ENCODE results near the gene ZCCHC9.

DNA sequence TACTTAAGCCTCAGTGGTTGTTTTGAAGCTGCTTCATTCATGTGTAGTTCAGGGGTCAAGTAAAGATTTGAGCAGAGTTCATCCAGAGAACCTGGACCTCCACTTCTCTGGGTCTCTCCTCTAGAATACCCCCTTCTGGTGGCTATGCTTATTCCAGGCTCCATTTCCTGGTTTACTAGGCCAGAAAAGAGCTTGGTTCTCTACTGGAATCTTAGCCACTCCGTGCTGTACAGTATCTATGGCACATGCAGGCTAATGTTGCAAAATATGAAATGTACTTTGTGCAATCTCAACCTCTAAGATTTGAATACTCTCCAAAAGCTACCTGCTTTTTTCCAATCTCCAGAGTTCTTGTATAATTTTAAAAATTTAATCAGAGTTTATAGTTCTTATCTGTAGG lies 17.4 kb upstream of the ZCCHC9 start:
- no peak for TF ChIP-seq EP300 (IDR thresholded peaks at IDR 0.05; ENCODE audit: borderline replicate concordance in 1 of 2, low read depth in 1 of 2, low read length in 1 of 2)
- TF ChIP-seq EZH2phosphoT487 (IDR thresholded peaks at IDR 0.05; ENCODE audit: borderline replicate concordance, low read depth): no peak
- TF ChIP-seq, protein P1, sequence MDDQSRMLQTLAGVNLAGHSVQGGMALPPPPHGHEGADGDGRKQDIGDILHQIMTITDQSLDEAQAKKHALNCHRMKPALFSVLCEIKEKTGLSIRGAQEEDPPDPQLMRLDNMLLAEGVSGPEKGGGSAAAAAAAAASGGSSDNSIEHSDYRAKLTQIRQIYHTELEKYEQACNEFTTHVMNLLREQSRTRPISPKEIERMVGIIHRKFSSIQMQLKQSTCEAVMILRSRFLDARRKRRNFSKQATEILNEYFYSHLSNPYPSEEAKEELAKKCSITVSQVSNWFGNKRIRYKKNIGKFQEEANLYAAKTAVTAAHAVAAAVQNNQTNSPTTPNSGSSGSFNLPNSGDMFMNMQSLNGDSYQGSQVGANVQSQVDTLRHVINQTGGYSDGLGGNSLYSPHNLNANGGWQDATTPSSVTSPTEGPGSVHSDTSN (IDR thresholded peaks at IDR 0.05): no peak
- no peak for TF ChIP-seq TAF1 (IDR thresholded peaks at IDR 0.05; ENCODE audit: borderline replicate concordance, low read depth, low read length)
- TF ChIP-seq CTCF (IDR thresholded peaks at IDR 0.05): no peak
- TF ChIP-seq ZBTB33 (IDR thresholded peaks at IDR 0.05; ENCODE audit: borderline replicate concordance, low read depth): no peak
- TF ChIP-seq USF1 (IDR thresholded peaks at IDR 0.05; ENCODE audit: borderline replicate concordance, low read depth): no peak
- no peak for TF ChIP-seq YY1 (IDR thresholded peaks at IDR 0.05; ENCODE audit: low read depth)
- TF ChIP-seq, protein P2, sequence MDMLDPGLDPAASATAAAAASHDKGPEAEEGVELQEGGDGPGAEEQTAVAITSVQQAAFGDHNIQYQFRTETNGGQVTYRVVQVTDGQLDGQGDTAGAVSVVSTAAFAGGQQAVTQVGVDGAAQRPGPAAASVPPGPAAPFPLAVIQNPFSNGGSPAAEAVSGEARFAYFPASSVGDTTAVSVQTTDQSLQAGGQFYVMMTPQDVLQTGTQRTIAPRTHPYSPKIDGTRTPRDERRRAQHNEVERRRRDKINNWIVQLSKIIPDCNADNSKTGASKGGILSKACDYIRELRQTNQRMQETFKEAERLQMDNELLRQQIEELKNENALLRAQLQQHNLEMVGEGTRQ (IDR thresholded peaks at IDR 0.05; ENCODE audit: borderline replicate concordance, low read depth, low read length): no peak
